Esophagus muscularis mucosa (tissue), 4 donors: ENCODE data around the gene DNAJC3.

Experiments
- CTCF ChIP-seq, 3 experiments: fragments of 200-600 bp in 2 of 3; fragments of 450-650 bp in 1 of 3; sonication (generic) in 2 of 3; IDR thresholded peaks; one replicate each; pipeline ENCODE4 v1.5.1; 2017 to 2019; ENCODE audit warnings: antibody characterized with exemption in 3 of 3, mild to moderate bottlenecking in 2 of 3, moderate library complexity in 1 of 3
- EP300 ChIP-seq: sonication (generic); formaldehyde crosslinking; IDR thresholded peaks from one replicate; pipeline ENCODE4 v1.6.1; 2017; ENCODE audit warnings: antibody characterized with exemption
- POLR2A ChIP-seq: fragments of 450-650 bp; IDR thresholded peaks from one replicate; pipeline ENCODE4 v1.6.1; 2017; ENCODE audit warnings: antibody characterized with exemption, moderate library complexity, mild to moderate bottlenecking, low read depth
- POLR2AphosphoS5 ChIP-seq, 2 donors: sonication (generic); formaldehyde crosslinking; IDR thresholded peaks; one replicate each; pipeline ENCODE4 v1.6.1; 2017; ENCODE audit warnings: antibody characterized with exemption in 2 of 2

GRCh38 chr13:95659500-95659899, 17.4 kb upstream of the DNAJC3 start:
- no peak for TF ChIP-seq CTCF (IDR thresholded peaks at IDR 0.05)
- no peak for TF ChIP-seq POLR2A
- no peak for TF ChIP-seq EP300
- no peak for TF ChIP-seq POLR2AphosphoS5 (IDR thresholded peaks at IDR 0.05)
